C1 segment of cervical spinal cord (tissue), 14 donors: ENCODE results near the gene STRA6.
"Not testable (repeated sequence)": the region's sequence is repeated elsewhere in the genome, so short reads cannot be mapped to it uniquely, and the experiment has no call there.

Experiments
- DNase-seq, 14 donors: peaks; one replicate each; lab custom pipeline; 2025; lab: John Stamatoyannopoulos, UW

Gene STRA6

DNA sequence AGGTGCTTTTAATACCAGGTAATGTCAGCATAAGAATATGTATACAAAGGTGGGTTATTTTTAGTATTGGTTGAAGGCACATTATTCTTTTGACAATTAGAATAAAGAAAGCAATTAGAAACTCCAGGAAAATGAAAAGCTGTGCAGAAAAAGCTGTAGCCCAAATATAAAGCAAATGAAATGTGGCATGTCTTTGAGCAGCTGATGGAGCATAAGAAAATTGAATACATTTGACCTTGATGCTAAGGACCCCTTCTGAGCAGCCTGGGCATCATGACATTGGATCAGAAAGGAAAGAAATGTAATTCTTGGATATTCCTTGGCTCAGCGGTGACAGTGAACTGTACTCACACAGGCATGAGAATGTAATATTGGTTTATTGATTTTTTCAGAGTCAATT lies 37.1 kb downstream of the STRA6 start:
- DNase-seq, result no peak

GRCh38 chr15:74162195-74162536 lies 40.4 kb downstream of the STRA6 start:
- not testable (repeated sequence) for DNase-seq

DNA sequence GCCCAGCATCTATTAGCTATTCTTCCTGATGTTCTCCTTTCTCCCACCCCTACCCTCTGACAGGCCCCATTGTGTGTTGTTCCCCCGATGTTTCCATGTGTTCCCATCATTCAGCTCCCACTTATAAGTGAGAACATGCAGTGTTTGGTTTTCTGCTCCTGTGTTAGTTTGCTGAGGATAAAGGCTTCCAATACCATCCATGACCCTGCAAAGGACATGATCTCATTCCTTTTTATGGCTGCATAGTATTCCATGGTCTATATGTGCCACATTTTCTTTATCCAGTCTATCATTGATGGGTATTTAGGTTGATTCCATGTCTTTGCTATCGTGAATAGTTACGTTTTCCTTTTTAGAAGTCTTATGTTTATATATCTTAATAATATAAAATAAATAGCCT lies 42.2 kb downstream of the STRA6 start:
- not testable (repeated sequence) for DNase-seq

GRCh38 chr15:74159773-74160172 lies 42.8 kb downstream of the STRA6 start:
- no peak for DNase-seq

- DNase-seq, result no peak
Measured at GRCh38 chr15:74158855-74159650, 43.5 kb downstream of the STRA6 start.

DNA sequence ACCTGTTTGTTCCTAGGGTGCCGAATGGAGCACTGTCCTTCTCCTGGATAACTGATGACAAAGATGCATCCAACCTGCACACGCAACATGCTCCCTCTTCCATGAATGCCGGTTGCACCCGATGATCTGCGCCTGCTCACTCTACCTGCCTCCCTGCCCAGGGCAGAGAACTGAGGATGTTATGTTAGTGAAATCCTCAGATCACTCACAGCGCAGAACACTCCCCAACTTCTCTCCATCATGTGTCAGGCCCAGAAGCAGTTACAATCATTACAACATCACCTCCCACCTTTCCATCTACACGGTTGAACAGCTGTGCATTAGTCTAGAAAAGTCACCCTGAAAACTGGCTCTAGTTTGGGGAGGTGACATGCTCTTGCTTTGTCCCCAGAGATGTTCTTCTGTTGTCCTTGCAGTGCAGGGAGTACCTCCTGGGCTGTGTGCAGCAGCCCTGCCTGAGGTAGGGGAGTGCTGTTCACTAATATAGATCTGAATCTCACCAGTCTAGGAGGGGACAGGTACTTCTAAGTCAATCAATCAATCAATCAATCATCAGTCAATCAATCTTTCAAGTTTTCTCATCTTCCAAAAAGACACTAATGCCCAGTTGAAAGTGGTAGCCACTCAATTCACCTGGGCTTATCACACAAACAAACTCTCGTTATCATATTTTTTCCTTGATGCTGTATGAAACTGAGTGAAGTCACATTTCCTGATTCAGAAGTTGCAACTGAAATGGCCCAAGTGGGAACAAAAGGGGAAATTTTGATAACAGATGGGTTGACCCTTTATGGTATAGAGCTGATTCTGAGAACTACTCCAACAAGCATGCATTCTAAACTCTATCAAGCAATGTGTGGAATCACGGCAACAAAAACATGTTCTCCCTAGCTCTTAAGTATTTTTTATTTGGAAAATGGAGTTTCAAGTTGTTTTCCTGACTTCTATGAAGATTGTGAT lies 44.4 kb downstream of the STRA6 start:
- DNase-seq, result no peak

DNA sequence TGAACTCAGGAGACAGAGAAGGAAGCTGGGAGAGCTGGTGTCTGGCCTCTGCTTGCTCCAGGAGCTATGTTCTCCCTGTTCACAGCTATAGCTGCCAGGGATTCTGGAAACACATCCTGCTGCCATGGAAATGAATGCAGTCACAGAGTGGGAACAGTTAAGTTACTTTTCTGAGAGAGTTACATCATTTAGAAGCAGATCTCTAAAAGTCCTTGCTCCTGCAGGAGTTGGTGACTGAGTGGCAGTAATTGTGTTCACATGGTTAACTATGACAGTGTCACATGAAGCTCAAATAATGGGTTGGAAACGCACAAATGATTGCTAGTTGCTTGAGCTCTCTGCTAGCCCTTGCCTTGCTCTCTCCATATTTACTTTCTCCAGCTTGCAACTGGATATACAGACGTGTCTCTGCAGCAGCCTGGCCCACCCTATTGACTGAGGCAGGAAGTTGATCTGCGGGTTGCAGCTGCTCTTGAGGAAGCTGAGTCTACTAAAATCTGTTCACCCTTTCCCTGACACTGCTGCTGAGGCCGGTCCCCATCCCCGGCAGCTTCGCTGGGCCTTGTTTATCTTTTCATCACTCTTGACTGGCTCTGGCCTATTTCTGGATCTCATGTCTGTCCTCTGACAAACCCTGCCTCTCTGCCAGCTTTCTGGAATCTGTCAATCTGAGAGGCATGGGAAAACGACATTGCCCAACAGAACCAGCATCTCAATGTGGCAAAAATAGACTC lies 45.7 kb downstream of the STRA6 start:
- DNase-seq, result no peak

- no peak for DNase-seq
Measured at GRCh38 chr15:74155766-74156417, 46.7 kb downstream of the STRA6 start.

DNA sequence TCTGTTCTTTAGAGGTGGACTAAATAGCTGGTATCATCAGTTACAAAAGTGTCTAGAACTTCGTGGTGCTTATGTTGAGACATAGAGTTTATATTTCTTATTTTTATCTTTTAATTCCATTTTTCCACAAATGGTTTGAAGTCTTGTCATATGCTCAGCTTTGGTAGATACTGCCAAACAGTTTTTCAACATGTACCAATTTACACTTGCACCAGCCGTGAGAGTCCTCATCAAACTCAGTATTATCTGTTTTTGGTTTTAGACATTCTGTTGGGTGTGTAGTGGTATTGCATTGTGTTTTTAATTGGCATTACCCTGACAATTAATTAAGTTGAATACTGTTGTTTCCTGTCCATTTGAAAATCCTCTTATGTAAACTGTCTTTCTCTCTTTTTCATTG lies 55.5 kb downstream of the STRA6 start:
- no peak for DNase-seq

GRCh38 chr15:74146277-74146800 lies 56.2 kb downstream of the STRA6 start:
- no peak for DNase-seq

DNA sequence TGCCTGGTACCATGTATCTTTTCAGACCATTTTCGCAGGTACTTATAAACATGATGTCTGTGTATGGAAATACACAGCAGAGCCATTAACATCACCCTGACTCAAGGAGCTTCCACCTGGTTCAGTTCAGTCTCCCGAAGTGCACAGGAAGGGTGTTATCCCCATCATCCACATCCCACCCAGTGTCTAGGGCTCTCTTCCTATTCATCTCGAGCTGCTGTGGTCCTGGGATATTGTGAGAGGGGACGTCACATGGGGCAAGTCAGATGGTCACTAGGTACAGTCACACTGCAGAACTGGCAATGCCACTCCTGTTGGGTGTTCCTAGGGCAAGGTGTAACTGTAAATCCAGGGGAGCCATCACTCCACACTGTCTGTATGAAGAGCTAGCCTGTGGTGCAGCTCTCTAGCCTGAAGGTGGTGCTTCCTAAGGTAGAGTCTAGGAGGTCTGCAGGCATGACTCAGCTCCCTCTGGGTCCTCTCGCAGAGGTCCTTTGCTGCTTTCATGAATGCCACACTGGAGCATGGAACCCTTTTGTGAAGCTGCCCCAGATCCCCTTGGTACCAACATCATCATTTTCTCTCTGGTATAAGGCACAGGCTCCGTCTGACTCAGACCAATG lies 58.3 kb downstream of the STRA6 start:
- no peak for DNase-seq

DNA sequence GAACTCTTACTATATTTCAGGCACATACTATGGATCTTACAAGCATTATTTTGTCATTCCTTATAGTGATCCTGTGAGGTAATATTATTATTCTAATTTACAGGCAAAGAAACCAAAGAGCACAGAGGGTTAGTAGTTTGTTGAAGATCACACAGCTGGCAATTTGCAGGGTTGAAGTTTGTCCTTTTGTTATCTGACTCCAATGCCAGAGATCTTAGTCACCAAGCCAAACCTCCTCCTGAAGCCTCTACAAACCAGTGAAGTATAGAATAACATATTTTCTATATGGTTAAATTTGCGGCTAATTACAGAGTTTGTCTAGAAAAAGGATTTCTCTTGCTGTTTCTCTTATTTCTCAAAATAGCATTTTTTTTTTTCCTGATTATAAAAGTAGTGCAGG lies 61.0 kb downstream of the STRA6 start:
- no peak for DNase-seq

GRCh38 chr15:74138642-74139041 lies 63.9 kb downstream of the STRA6 start:
- no peak for DNase-seq

DNA sequence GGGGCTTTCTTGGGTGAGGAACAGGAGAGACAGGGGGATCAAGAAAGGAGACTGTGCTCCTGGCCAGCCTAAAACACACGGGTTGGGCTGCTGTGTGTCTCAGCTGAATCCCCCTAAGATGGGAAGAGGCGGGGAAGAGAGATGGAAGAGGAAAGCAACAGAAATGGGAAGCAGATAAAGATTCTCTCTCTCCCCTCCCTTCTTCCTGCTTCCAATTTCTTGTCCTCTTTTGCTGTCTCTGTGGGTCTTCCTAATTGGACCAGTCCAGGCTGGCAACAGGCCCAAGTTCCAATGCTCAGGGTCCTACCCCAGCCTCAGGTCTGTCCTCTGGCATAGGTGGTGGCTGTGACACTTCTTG lies 65.1 kb downstream of the STRA6 start:
- no peak for DNase-seq

GRCh38 chr15:74136814-74137536 lies 65.6 kb downstream of the STRA6 start:
- no peak for DNase-seq

GRCh38 chr15:74136540-74136813 lies 66.1 kb downstream of the STRA6 start:
- no peak for DNase-seq

GRCh38 chr15:74135041-74135565 lies 67.5 kb downstream of the STRA6 start:
- DNase-seq, result no peak

- peak in 4 of 14 donors; percentile 9 to 27 (median 22) for DNase-seq
Measured at GRCh38 chr15:74134387-74135027, 68.1 kb downstream of the STRA6 start.

- DNase-seq, result no peak
Measured at GRCh38 chr15:74133694-74134386, 68.7 kb downstream of the STRA6 start.
